Calu3 (cell line): ENCODE results near the gene ABHD17B. TPM values are rescaled to one million over a fixed set of nuclear protein-coding genes. Genes with fewer than 3 reads are reported as not detected.

ENCODE experiments used
- BruUV-seq: library from RNA; stranded (reverse); fragments of 400-500 nt; replicated peaks from 2 replicates; lab custom pipeline; 2021; lab: Mats Ljungman, UMichigan
- CTCF ChIA-PET: fragments of 300-600 bp; sonication (Branson Sonifier 250); formaldehyde crosslinking; loops from one replicate; lab custom pipeline; 2022; ENCODE audit warnings: antibody characterized with exemption; lab: Charles Lee
- DNase-seq: peaks from one replicate; pipeline ENCODE4 v3.0.0; 2022
- H3K27ac Mint-ChIP-seq: one replicate; pipeline ENCODE4 v1.8.0; 2022; ENCODE audit warnings: mixed read lengths; ENCODE audit not compliant: unreplicated experiment
- H3K27me3 Mint-ChIP-seq: one replicate; pipeline ENCODE4 v1.8.0; 2022; ENCODE audit warnings: mixed read lengths; ENCODE audit not compliant: unreplicated experiment
- H3K36me3 Mint-ChIP-seq: one replicate; pipeline ENCODE4 v1.8.0; 2022; ENCODE audit warnings: mild to moderate bottlenecking, moderate library complexity, mixed read lengths; ENCODE audit not compliant: insufficient read depth, unreplicated experiment
- H3K4me1 Mint-ChIP-seq: one replicate; pipeline ENCODE4 v1.8.0; 2022; ENCODE audit warnings: mild to moderate bottlenecking, low read depth, mixed read lengths; ENCODE audit not compliant: unreplicated experiment
- H3K4me3 Mint-ChIP-seq: one replicate; pipeline ENCODE4 v1.8.0; 2022; ENCODE audit warnings: mild to moderate bottlenecking, low read depth, moderate library complexity, mixed read lengths; ENCODE audit not compliant: unreplicated experiment
- H3K9me3 Mint-ChIP-seq: one replicate; pipeline ENCODE4 v1.8.0; 2022; ENCODE audit warnings: low read depth, mixed read lengths; ENCODE audit not compliant: unreplicated experiment
- CTCF ChIP-seq: fragments of 200-600 bp; IDR thresholded peaks from one replicate; pipeline ENCODE4 v1.8.0; 2022; ENCODE audit warnings: antibody characterized with exemption; ENCODE audit not compliant: unreplicated experiment
- intact Hi-C: fragments of 100-400 bp; cut with micrococcal nuclease; formaldehyde crosslinking; loops from one replicate; pipeline ENCODE4 v1.10.0; 2022; ENCODE audit not compliant: unreplicated experiment
- total RNA-seq: library from RNA; stranded (reverse); gene quantifications from 2 replicates; pipeline ENCODE4 v1.2.3, GENCODE V29; 2022

Gene ABHD17B
- total RNA-seq, 1 experiment from 2014 or later: 16.5 TPM

- Mint-ChIP-seq H3K4me3 (no peak overlapping the region), H3K4me1 (peaks cover 21% of the 10 kb centered on the region), H3K36me3 (peaks cover 4% of the 10 kb centered on the region), H3K9me3 (no peaks in the 10 kb centered on the region), H3K27me3 (no peaks in the 10 kb centered on the region), H3K27ac (no peak overlapping the region)
- DNase-seq: no peak
- no peak for TF ChIP-seq CTCF
- BruUV-seq: no TSS peak
- intact Hi-C loops: no loop called here
- CTCF ChIA-PET: interaction anchor here (0.6 to 1.5 kb wide), 6 partner anchors 10 to 220 kb away, joined by 3 to 9 read pairs (median 3); no protein-coding TSS in a partner anchor
Measured at GRCh38 chr9:71936066-71936465, 25.1 kb upstream of the ABHD17B start.

GRCh38 chr9:71931166-71931565 is 20.2 kb upstream of the ABHD17B start:
- Mint-ChIP-seq H3K4me3 (no peak overlapping the region), H3K36me3 (peaks cover 4% of the 10 kb centered on the region), H3K9me3 (no peaks in the 10 kb centered on the region), H3K4me1 (peaks cover 23% of the 10 kb centered on the region), H3K27ac (no peak overlapping the region), H3K27me3 (no peaks in the 10 kb centered on the region)
- intact Hi-C loops: no loop called here
- CTCF ChIA-PET: no interaction called here
- DNase-seq: no peak
- no peak for TF ChIP-seq CTCF
- BruUV-seq: no TSS peak

- intact Hi-C loops: no loop called here
- DNase-seq: no peak
- Mint-ChIP-seq H3K27me3 (no peaks in the 10 kb centered on the region), H3K27ac (no peak overlapping the region), H3K36me3 (no peaks in the 10 kb centered on the region), H3K9me3 (no peaks in the 10 kb centered on the region), H3K4me3 (no peak overlapping the region), H3K4me1 (peaks cover 14% of the 10 kb centered on the region)
- BruUV-seq: no TSS peak
- no peak for TF ChIP-seq CTCF
- CTCF ChIA-PET: no interaction called here
Measured at GRCh38 chr9:71929791-71930440, 18.9 kb upstream of the ABHD17B start.

- DNase-seq: peak; percentile 14
- no peak overlapping the region for H3K27ac Mint-ChIP-seq
- intact Hi-C loops: no loop called here
Measured at GRCh38 chr9:71929223-71929622, 18.2 kb upstream of the ABHD17B start.

More at GRCh38 chr9:71929223-71929622, 18.2 kb upstream of the ABHD17B start:
- TF ChIP-seq CTCF: no peak
- BruUV-seq: no TSS peak
- no peaks in the 10 kb centered on the region for H3K27me3 Mint-ChIP-seq
- H3K4me3 Mint-ChIP-seq: peak overlapping the region; percentile 12
- peaks cover 14% of the 10 kb centered on the region for H3K4me1 Mint-ChIP-seq
- H3K9me3 Mint-ChIP-seq: no peaks in the 10 kb centered on the region
- no peaks in the 10 kb centered on the region for H3K36me3 Mint-ChIP-seq
- CTCF ChIA-PET: no interaction called here
